Lower leg skin (tissue), 3 donors: ENCODE results near the gene MCTP2.

Experiments
- POLR2A ChIP-seq, 2 donors: fragments of 450-650 bp; IDR thresholded peaks; one replicate each; pipeline ENCODE4 v1.6.1; 2016 to 2017; ENCODE audit warnings: antibody characterized with exemption in 2 of 2, mild to moderate bottlenecking in 1 of 2, moderate library complexity in 1 of 2
- TF ChIP-seq, protein P1 (sequence below), 3 donors: fragments of 450-650 bp; IDR thresholded peaks; one replicate each; pipeline ENCODE4 v1.5.1; 2016; ENCODE audit warnings: antibody characterized with exemption in 3 of 3, mild to moderate bottlenecking in 3 of 3, moderate library complexity in 2 of 3

DNA sequence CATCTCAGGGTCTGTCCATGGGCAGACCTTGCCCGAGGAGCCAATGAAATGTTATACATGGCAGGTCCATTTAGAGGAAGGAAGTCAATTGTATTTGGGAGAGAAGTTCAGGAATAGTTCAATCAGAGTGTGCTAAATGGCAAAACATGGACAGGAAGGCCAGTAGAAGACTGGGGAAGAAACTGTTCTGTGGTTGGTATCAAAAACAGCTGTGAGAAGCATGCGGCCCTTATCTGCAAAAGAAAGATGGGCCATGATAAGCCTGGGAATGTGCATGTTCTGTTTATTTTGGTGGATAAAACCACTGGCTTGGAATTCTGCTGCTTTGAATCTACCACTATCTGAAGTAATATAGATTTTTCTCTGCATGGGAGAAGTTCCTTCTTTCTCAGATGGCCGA is 100.4 kb downstream of the MCTP2 start:
- TF ChIP-seq, protein P1, sequence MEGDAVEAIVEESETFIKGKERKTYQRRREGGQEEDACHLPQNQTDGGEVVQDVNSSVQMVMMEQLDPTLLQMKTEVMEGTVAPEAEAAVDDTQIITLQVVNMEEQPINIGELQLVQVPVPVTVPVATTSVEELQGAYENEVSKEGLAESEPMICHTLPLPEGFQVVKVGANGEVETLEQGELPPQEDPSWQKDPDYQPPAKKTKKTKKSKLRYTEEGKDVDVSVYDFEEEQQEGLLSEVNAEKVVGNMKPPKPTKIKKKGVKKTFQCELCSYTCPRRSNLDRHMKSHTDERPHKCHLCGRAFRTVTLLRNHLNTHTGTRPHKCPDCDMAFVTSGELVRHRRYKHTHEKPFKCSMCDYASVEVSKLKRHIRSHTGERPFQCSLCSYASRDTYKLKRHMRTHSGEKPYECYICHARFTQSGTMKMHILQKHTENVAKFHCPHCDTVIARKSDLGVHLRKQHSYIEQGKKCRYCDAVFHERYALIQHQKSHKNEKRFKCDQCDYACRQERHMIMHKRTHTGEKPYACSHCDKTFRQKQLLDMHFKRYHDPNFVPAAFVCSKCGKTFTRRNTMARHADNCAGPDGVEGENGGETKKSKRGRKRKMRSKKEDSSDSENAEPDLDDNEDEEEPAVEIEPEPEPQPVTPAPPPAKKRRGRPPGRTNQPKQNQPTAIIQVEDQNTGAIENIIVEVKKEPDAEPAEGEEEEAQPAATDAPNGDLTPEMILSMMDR (IDR thresholded peaks at IDR 0.05): no peak
- TF ChIP-seq POLR2A (IDR thresholded peaks at IDR 0.05): no peak
